ENCODE data around the gene MED10. TPM values are rescaled to one million over a fixed set of nuclear protein-coding genes. Genes with fewer than 3 reads are reported as not detected.
"Not testable (repeated sequence)": the region's sequence is repeated elsewhere in the genome, so short reads cannot be mapped to it uniquely, and the experiment has no call there.

The MED10 gene
- total RNA-seq, 2 donors from 2014 or later: 14.2 to 17.4 TPM

GRCh38 chr5:6361101-6361500, 17.2 kb downstream of the MED10 start:
- Histone ChIP-seq H3K27ac (no peak overlapping the region), H3K4me3 (no peak overlapping the region), H3K4me1 (no peaks in the 10 kb centered on the region), H3K36me3 (no peaks in the 10 kb centered on the region), H3K27me3 (no peaks in the 10 kb centered on the region), H3K9me3 (no peaks in the 10 kb centered on the region)
- no peak for TF ChIP-seq CTCF (IDR thresholded peaks at IDR 0.05)
- no peak for DNase-seq (ENCODE audit: low spot score)

- peak; percentile 32 for DNase-seq (ENCODE audit: low spot score)
- TF ChIP-seq CTCF (IDR thresholded peaks at IDR 0.05): no peak
- no peak overlapping the region for H3K4me3 ChIP-seq
- H3K27me3 ChIP-seq: no peaks in the 10 kb centered on the region
- H3K4me1 ChIP-seq: no peaks in the 10 kb centered on the region
- H3K27ac ChIP-seq: no peak overlapping the region
- H3K9me3 ChIP-seq: no peaks in the 10 kb centered on the region
- no peaks in the 10 kb centered on the region for H3K36me3 ChIP-seq
Measured at GRCh38 chr5:6360323-6361072, 17.8 kb downstream of the MED10 start.

GRCh38 chr5:6359555-6360322, 18.6 kb downstream of the MED10 start:
- DNase-seq (ENCODE audit: low spot score): peak; percentile 28
- no peak for TF ChIP-seq CTCF (IDR thresholded peaks at IDR 0.05)
- H3K9me3 ChIP-seq: no peaks in the 10 kb centered on the region
- no peaks in the 10 kb centered on the region for H3K4me1 ChIP-seq
- H3K27me3 ChIP-seq: no peaks in the 10 kb centered on the region
- no peaks in the 10 kb centered on the region for H3K36me3 ChIP-seq
- H3K4me3 ChIP-seq: no peak overlapping the region
- no peak overlapping the region for H3K27ac ChIP-seq

- no peaks in the 10 kb centered on the region for H3K4me1 ChIP-seq
- H3K27me3 ChIP-seq: no peaks in the 10 kb centered on the region
- TF ChIP-seq CTCF (IDR thresholded peaks at IDR 0.05): no peak
- DNase-seq (ENCODE audit: low spot score): no peak
- no peak overlapping the region for H3K27ac ChIP-seq
- H3K9me3 ChIP-seq: no peaks in the 10 kb centered on the region
- H3K4me3 ChIP-seq: no peak overlapping the region
- H3K36me3 ChIP-seq: no peaks in the 10 kb centered on the region
Measured at GRCh38 chr5:6358434-6358820, 19.9 kb downstream of the MED10 start.

- DNase-seq (ENCODE audit: low spot score); H3K27ac ChIP-seq; H3K27me3 ChIP-seq; H3K4me1 ChIP-seq; H3K36me3 ChIP-seq; H3K9me3 ChIP-seq; H3K4me3 ChIP-seq: not testable (repeated sequence)
Measured at GRCh38 chr5:6357817-6358433, 20.4 kb downstream of the MED10 start.

- no peak for TF ChIP-seq CTCF (IDR thresholded peaks at IDR 0.05)
Measured at GRCh38 chr5:6356578-6357164, 21.7 kb downstream of the MED10 start.

More at GRCh38 chr5:6356578-6357164, 21.7 kb downstream of the MED10 start:
- no peaks in the 10 kb centered on the region for H3K27me3 ChIP-seq
- no peak overlapping the region for H3K4me3 ChIP-seq
- no peaks in the 10 kb centered on the region for H3K9me3 ChIP-seq
- no peak overlapping the region for H3K27ac ChIP-seq
- H3K36me3 ChIP-seq: no peaks in the 10 kb centered on the region
- DNase-seq (ENCODE audit: low spot score): no peak
- H3K4me1 ChIP-seq: no peaks in the 10 kb centered on the region
